Tibial artery (tissue), 4 donors: ENCODE results near the gene HSF5.
A peak's percentile ranks its signal among the peaks of the same experiment; 100 is the strongest.
"Not testable (repeated sequence)": the region's sequence is repeated elsewhere in the genome, so short reads cannot be mapped to it uniquely, and the experiment has no call there.

ENCODE experiments used
- DNase-seq, 2 donors: peaks; one replicate each; pipeline ENCODE4 v3.0.0-alpha.2; 2019
- H3K27ac ChIP-seq, 2 donors: fragments of 200-600 bp; sonication (generic) in 1 of 2; 1 replicate in 1 of 2; 2 replicates in 1 of 2; pipeline ENCODE4 v1.5.1; 2018 to 2019; ENCODE audit warnings: mild to moderate bottlenecking in 1 of 2
- H3K27me3 ChIP-seq, 2 donors: fragments of 200-600 bp; sonication (generic) in 1 of 2; one replicate each; pipeline versions ENCODE4 v1.5.1 to v1.6.0; 2016 to 2019
- H3K36me3 ChIP-seq, 3 donors: fragments of 200-600 bp; sonication (generic) in 2 of 3; one replicate each; pipeline ENCODE4 v1.5.1; 2016 to 2019; ENCODE audit warnings: mild to moderate bottlenecking in 2 of 3
- H3K4me1 ChIP-seq, 4 donors: fragments of 200-600 bp; sonication (generic) in 2 of 4; 1 replicate in 3 of 4; 2 replicates in 1 of 4; pipeline ENCODE4 v1.5.1; 2016 to 2019
- H3K4me3 ChIP-seq, 2 donors: fragments of 200-600 bp; sonication (generic) in 1 of 2; 1 replicate in 1 of 2; 2 replicates in 1 of 2; pipeline ENCODE4 v1.5.1; 2018 to 2019; ENCODE audit warnings: mild to moderate bottlenecking in 2 of 2
- H3K9me3 ChIP-seq, 3 donors: fragments of 200-600 bp; sonication (generic) in 1 of 3; one replicate each; pipeline ENCODE4 v1.5.1; 2016 to 2019
- intact Hi-C: fragments of 100-400 bp; cut with DNase I; formaldehyde crosslinking; loops from one replicate; pipeline ENCODE4 v1.15.0; 2023; ENCODE audit warnings: low total_unique reads
- TF ChIP-seq, protein P1 (sequence below), 2 experiments: fragments of 200-600 bp in 1 of 2; fragments of 450-650 bp in 1 of 2; IDR thresholded peaks; one replicate each; pipeline ENCODE4 v1.5.1; 2017 to 2019; ENCODE audit warnings: antibody characterized with exemption in 2 of 2, mild to moderate bottlenecking in 1 of 2, moderate library complexity in 1 of 2

HSF5 gene

GRCh38 chr17:58504826-58505351 is 16.7 kb upstream of the HSF5 start:
- Histone ChIP-seq H3K27me3 (no peaks in the 10 kb centered on the region), H3K36me3 (peaks cover 92 to 99% (median 93%) of the 10 kb centered on the region in 3 donors), H3K27ac (no peak overlapping the region), H3K9me3 (no peaks in the 10 kb centered on the region), H3K4me3 (no peak overlapping the region), H3K4me1 (no peaks in the 10 kb centered on the region)
- intact Hi-C loops, result no loop called here
- peak in 1 of 2 donors; percentile 44 for DNase-seq
- TF ChIP-seq, protein P1, sequence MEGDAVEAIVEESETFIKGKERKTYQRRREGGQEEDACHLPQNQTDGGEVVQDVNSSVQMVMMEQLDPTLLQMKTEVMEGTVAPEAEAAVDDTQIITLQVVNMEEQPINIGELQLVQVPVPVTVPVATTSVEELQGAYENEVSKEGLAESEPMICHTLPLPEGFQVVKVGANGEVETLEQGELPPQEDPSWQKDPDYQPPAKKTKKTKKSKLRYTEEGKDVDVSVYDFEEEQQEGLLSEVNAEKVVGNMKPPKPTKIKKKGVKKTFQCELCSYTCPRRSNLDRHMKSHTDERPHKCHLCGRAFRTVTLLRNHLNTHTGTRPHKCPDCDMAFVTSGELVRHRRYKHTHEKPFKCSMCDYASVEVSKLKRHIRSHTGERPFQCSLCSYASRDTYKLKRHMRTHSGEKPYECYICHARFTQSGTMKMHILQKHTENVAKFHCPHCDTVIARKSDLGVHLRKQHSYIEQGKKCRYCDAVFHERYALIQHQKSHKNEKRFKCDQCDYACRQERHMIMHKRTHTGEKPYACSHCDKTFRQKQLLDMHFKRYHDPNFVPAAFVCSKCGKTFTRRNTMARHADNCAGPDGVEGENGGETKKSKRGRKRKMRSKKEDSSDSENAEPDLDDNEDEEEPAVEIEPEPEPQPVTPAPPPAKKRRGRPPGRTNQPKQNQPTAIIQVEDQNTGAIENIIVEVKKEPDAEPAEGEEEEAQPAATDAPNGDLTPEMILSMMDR (IDR thresholded peaks at IDR 0.05), result no peak

- Histone ChIP-seq H3K27me3 (no peaks in the 10 kb centered on the region), H3K27ac (no peak overlapping the region), H3K9me3 (no peaks in the 10 kb centered on the region), H3K4me1 (no peaks in the 10 kb centered on the region), H3K36me3 (peaks cover 93 to 99% (median 93%) of the 10 kb centered on the region in 3 donors), H3K4me3 (no peak overlapping the region)
- DNase-seq, result no peak
- TF ChIP-seq, protein P1 (IDR thresholded peaks at IDR 0.05), result no peak
- intact Hi-C loops, result no loop called here
Measured at GRCh38 chr17:58503866-58504265, 15.7 kb upstream of the HSF5 start.

DNA sequence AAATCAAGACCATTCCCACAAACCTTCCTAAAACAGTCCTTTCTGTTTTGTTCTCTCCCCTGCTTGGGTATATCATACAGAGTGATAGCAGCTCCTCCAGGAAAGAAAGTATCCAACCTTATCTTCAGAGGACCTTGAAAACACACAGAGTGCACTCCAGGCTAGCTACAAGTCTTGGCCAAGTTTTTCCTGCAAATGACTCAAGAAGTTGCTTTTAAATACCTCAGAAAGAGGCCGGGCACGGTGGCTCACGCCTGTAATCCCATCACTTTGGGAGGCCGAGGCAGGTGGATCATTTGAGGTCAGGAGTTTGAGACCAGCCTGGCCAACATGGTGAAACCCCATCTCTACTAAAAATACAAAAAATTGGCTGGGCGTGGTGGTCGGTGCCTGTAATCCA is 14.9 kb upstream of the HSF5 start:
- H3K9me3 ChIP-seq, H3K4me1 ChIP-seq, H3K27ac ChIP-seq, H3K4me3 ChIP-seq, H3K27me3 ChIP-seq, intact Hi-C loops, DNase-seq: not testable (repeated sequence)
- peaks cover 87 to 97% (median 87%) of the 10 kb centered on the region in 3 donors for H3K36me3 ChIP-seq

- Histone ChIP-seq H3K27ac (no peak overlapping the region), H3K27me3 (no peaks in the 10 kb centered on the region), H3K36me3 (peaks cover 83 to 97% (median 86%) of the 10 kb centered on the region in 3 donors), H3K4me3 (no peak overlapping the region), H3K4me1 (no peaks in the 10 kb centered on the region), H3K9me3 (no peaks in the 10 kb centered on the region)
- intact Hi-C loops, result no loop called here
- DNase-seq, result no peak
- TF ChIP-seq, protein P1 (IDR thresholded peaks at IDR 0.05), result no peak
Measured at GRCh38 chr17:58501451-58501850, 13.2 kb upstream of the HSF5 start.

GRCh38 chr17:58498177-58498828 is 10.1 kb upstream of the HSF5 start:
- Histone ChIP-seq H3K36me3 (peaks cover 84 to 97% (median 89%) of the 10 kb centered on the region in 3 donors), H3K27me3 (no peaks in the 10 kb centered on the region), H3K27ac (no peak overlapping the region), H3K4me3 (no peak overlapping the region), H3K9me3 (no peaks in the 10 kb centered on the region), H3K4me1 (no peaks in the 10 kb centered on the region)
- TF ChIP-seq, protein P1 (IDR thresholded peaks at IDR 0.05), result no peak
- no peak for DNase-seq
- intact Hi-C loops, result no loop called here

DNA sequence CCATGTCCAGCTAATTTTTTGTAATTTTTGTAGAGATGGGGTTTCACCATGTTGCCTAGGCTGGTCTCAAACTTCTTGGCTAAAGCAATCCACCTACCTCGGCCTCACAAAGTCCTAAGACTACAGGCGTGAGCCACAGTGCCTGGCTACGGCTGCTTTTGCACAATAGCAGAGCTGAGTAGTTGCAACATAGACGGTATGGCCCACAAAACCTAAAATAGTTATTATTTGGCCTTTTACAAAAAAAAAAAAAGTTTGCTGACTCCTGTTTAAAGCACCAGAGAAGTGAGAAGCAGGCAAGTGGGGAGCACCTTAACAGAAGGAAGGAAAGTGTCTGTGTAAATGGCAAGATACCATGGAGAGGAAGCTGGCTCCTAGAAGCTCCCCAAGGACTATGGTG is 5.3 kb upstream of the HSF5 start:
- intact Hi-C loops, result no loop called here
- Histone ChIP-seq H3K27me3 (no peaks in the 10 kb centered on the region), H3K4me3 (no peak overlapping the region), H3K4me1 (no peaks in the 10 kb centered on the region), H3K27ac (no peak overlapping the region), H3K9me3 (no peaks in the 10 kb centered on the region), H3K36me3 (peaks cover 91 to 98% (median 93%) of the 10 kb centered on the region in 3 donors)
- TF ChIP-seq, protein P1 (IDR thresholded peaks at IDR 0.05), result no peak
- no peak for DNase-seq
